Endothelial cell of umbilical vein (primary cell): ENCODE measurements around the gene MAP4K4.

ENCODE experiments used
- POLR2AphosphoS5 ChIP-seq: IDR thresholded peaks from 2 replicates; pipeline ENCODE4 v1.6.1; 2012; ENCODE audit warnings: low read depth, mild to moderate bottlenecking, control low read depth, low read length, moderate library complexity; ENCODE audit not compliant: insufficient read depth
- TF ChIP-seq, protein P1 (sequence below), 2 donors: IDR thresholded peaks; 1 replicate in 1 of 2; 2 replicates in 1 of 2; pipeline ENCODE4 v1.5.1; 2011; ENCODE audit warnings: low read length in 2 of 2, mild to moderate bottlenecking in 2 of 2, moderate library complexity in 2 of 2, control low read depth in 1 of 2, inconsistent platforms in 1 of 2, low read depth in 1 of 2; ENCODE audit not compliant: insufficient read depth in 1 of 2; ENCODE audit errors: extremely low read depth in 1 of 2

DNA sequence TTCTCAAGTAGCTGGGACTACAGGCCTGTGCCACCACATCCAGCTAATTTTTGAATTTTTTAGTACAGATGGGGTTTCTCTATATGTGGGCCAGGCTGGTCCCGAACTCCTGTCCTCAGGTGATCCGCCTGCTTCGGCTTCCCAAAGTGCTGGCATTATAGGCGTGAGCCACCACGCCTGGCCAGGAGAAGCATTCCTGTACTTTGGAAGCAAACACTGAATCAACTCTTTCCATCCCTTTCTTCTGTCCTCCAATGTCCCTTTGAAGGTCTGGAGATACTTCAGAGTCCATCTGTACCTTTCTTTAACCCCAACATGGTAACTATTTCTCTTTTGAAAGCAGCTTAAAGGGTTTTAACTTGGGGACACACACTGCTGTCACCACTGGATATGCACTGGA is 23.6 kb upstream of the MAP4K4 start:
- TF ChIP-seq, protein P1, sequence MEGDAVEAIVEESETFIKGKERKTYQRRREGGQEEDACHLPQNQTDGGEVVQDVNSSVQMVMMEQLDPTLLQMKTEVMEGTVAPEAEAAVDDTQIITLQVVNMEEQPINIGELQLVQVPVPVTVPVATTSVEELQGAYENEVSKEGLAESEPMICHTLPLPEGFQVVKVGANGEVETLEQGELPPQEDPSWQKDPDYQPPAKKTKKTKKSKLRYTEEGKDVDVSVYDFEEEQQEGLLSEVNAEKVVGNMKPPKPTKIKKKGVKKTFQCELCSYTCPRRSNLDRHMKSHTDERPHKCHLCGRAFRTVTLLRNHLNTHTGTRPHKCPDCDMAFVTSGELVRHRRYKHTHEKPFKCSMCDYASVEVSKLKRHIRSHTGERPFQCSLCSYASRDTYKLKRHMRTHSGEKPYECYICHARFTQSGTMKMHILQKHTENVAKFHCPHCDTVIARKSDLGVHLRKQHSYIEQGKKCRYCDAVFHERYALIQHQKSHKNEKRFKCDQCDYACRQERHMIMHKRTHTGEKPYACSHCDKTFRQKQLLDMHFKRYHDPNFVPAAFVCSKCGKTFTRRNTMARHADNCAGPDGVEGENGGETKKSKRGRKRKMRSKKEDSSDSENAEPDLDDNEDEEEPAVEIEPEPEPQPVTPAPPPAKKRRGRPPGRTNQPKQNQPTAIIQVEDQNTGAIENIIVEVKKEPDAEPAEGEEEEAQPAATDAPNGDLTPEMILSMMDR (IDR thresholded peaks at IDR 0.05; ENCODE audit: extremely low read depth in 1 of 2, insufficient read depth in 1 of 2, low read depth in 1 of 2, low read length in 2 of 2): no peak
- TF ChIP-seq POLR2AphosphoS5: no peak
